ENCODE measurements around the gene AHCYL2.
"Not testable (repeated sequence)": the region's sequence is repeated elsewhere in the genome, so short reads cannot be mapped to it uniquely, and the experiment has no call there.

AHCYL2 gene

GRCh38 chr7:129394982-129395914 is 170.4 kb downstream of the AHCYL2 start:
- no peak for DNase-seq (ENCODE audit: extremely low read depth, low read depth)
- TF ChIP-seq CTCF (IDR thresholded peaks at IDR 0.05; ENCODE audit: low read depth, low read length, missing control alignments) = no peak

GRCh38 chr7:129401228-129401966 is 176.6 kb downstream of the AHCYL2 start:
- TF ChIP-seq CTCF (IDR thresholded peaks at IDR 0.05; ENCODE audit: low read depth, low read length, missing control alignments) = no peak
- DNase-seq (ENCODE audit: extremely low read depth, low read depth) = no peak
- no peak overlapping the region for H3K4me3 ChIP-seq (replicated peaks; ENCODE audit: low read depth, low read length)

More at GRCh38 chr7:129394982-129395914, 170.4 kb downstream of the AHCYL2 start:
- H3K4me3 ChIP-seq (replicated peaks; ENCODE audit: low read depth, low read length) = no peak overlapping the region

GRCh38 chr7:129401967-129402860 is 177.4 kb downstream of the AHCYL2 start:
- no peak for DNase-seq (ENCODE audit: extremely low read depth, low read depth)
- TF ChIP-seq CTCF (IDR thresholded peaks at IDR 0.05; ENCODE audit: low read depth, low read length, missing control alignments) = no peak

GRCh38 chr7:129405527-129405926 is 180.7 kb downstream of the AHCYL2 start:
- DNase-seq (ENCODE audit: extremely low read depth, low read depth) = no peak
- no peak overlapping the region for H3K4me3 ChIP-seq (replicated peaks; ENCODE audit: low read depth, low read length)
- no peak for TF ChIP-seq CTCF (IDR thresholded peaks at IDR 0.05; ENCODE audit: low read depth, low read length, missing control alignments)

More at GRCh38 chr7:129401967-129402860, 177.4 kb downstream of the AHCYL2 start:
- no peak overlapping the region for H3K4me3 ChIP-seq (replicated peaks; ENCODE audit: low read depth, low read length)

- not testable (repeated sequence) for H3K4me3 ChIP-seq (replicated peaks; ENCODE audit: low read depth, low read length); DNase-seq (ENCODE audit: extremely low read depth, low read depth)
These were observed 185.4 kb downstream of the AHCYL2 start for GRCh38 chr7:129410238-129410637.

GRCh38 chr7:129412501-129412900 is 187.7 kb downstream of the AHCYL2 start:
- no peak for TF ChIP-seq CTCF (IDR thresholded peaks at IDR 0.05; ENCODE audit: low read depth, low read length, missing control alignments)
- no peak for DNase-seq (ENCODE audit: extremely low read depth, low read depth)

More at GRCh38 chr7:129412501-129412900, 187.7 kb downstream of the AHCYL2 start:
- H3K4me3 ChIP-seq (replicated peaks; ENCODE audit: low read depth, low read length) = no peak overlapping the region

Measured in HFF-Myc (cell line).